GM18508 (cell line): Measurements from ENCODE around the gene ARSK.

ENCODE experiments used
- ATAC-seq: cut with Tn5 transposase; IDR thresholded peaks from one replicate; pipeline ENCODE4 v1.9.1; 2021; ENCODE audit warnings: moderate number of reproducible peaks; ENCODE audit not compliant: insufficient read depth, unreplicated experiment

Gene ARSK

GRCh38 chr5:95563367-95563766 is 8.5 kb downstream of the ARSK start:
- no peak for ATAC-seq

DNA sequence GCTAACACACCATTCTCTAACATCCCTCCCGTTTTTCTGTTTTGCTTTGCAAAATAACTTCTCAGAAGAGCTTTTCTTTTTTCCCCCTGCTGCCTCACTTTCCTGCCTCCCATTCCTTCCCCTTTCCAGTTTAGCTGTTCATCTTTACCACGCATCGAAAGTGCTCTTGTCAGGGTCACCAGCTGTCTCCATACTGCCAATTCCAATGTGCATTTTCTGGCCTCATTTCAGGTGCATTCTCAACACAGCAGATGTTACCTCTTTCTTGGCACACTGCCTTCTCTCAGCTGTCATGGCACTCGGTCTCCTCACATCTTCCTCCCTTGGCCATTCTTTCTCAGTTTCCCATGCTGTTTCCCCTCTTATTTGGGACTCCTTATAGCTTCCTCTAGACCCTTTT is 9.5 kb downstream of the ARSK start:
- no peak for ATAC-seq

GRCh38 chr5:95565280-95565920 is 10.5 kb downstream of the ARSK start:
- ATAC-seq: no peak

DNA sequence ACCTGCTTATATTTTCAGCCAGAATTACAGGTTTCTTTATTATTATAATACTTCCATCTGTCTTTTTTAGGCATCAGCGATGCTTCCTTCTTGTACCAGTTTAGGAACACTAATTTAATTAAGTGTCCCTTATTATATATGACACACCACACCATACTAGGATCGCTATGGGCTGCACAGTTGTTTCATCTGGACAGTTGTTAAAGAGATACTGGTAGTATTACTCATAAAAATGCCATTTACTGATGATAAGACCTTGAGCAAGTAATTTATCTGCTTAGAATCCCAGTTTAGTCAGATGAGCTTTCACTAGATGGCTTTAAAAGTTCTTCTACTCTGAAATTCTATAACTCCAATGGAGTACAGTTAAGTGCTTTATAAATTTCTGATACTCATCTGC is 17.1 kb downstream of the ARSK start:
- ATAC-seq: no peak

- ATAC-seq: no peak
Measured at GRCh38 chr5:95581576-95581975, 26.7 kb downstream of the ARSK start.

- no peak for ATAC-seq
Measured at GRCh38 chr5:95583992-95584391, 29.1 kb downstream of the ARSK start.

GRCh38 chr5:95590880-95591279 is 36.0 kb downstream of the ARSK start:
- ATAC-seq: no peak

DNA sequence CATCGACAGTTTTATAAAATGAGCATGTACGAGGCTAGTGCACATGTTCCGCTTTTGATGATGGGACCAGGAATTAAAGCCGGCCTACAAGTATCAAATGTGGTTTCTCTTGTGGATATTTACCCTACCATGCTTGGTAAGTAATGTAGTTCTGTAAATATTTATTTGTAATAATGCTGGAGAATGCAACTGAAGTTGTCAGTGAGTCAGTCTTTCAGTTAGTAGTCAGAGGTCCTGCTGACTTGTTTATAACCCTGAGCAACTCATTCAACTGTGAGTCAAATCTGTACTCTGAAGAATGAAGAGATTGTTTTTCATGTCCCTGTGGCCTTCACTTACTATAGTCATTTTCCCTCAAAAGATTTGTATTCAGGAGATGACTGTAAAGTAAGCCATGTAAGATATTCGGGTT is 36.6 kb downstream of the ARSK start:
- peak; percentile 62 for ATAC-seq

GRCh38 chr5:95595289-95595931 is 40.5 kb downstream of the ARSK start:
- no peak for ATAC-seq

DNA sequence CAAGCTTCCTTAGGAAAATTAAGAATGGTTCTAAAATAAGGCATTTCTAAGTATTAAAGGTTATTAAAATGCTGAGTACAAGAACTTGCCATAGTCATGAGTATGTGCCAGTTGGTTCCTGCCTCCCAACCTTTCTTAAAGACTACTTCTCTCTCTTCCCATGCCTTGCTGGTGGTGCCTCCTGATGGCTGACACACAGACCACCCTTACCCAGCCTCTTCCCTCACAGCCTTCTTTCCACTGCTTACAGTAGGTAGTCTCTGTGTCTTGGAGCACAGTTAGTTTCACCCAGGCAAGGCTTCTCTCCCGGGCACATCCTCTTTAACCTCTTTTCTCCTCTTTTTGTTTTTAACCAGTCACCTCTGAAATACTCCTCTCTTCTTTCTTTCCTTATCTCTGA is 44.4 kb downstream of the ARSK start:
- ATAC-seq: no peak

DNA sequence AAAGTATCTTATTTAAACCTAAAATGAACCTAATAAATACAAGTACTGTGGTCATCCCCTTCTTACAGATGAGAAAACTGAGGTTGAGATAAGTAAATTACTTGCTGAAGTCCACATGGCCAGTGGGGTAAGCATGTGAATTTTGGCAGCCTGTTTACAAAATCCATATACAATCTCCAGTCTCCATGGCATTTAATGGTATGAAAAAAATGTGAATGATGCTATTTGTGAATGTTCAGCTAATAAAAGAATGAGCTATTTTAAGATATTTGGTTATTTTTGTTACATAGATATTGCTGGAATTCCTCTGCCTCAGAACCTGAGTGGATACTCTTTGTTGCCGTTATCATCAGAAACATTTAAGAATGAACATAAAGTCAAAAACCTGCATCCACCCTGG is 45.7 kb downstream of the ARSK start:
- no peak for ATAC-seq

- ATAC-seq: no peak
Measured at GRCh38 chr5:95605786-95606185, 50.9 kb downstream of the ARSK start.

GRCh38 chr5:95606419-95606818 is 51.5 kb downstream of the ARSK start:
- no peak for ATAC-seq

DNA sequence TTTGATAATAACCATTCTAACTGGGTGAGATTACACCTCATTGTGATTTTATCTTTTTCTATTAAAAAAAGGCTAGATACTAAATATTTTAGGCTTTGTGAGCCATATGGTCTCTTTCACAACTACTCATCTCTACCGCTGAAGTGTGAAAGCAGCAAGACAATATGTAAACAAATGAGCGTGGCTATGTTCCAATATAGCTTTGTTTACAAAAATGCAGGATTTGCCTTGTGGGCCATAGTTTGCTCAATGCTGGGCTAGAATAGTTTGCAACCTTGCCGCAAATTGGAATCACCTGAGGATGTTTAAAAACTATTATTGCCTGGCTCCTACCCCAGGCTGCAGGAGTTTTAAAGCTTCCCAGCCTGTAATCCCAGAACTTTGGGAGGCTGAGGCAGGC is 54.8 kb downstream of the ARSK start:
- ATAC-seq: no peak

GRCh38 chr5:95610546-95610945 is 55.6 kb downstream of the ARSK start:
- no peak for ATAC-seq

GRCh38 chr5:95611396-95611795 is 56.5 kb downstream of the ARSK start:
- no peak for ATAC-seq

DNA sequence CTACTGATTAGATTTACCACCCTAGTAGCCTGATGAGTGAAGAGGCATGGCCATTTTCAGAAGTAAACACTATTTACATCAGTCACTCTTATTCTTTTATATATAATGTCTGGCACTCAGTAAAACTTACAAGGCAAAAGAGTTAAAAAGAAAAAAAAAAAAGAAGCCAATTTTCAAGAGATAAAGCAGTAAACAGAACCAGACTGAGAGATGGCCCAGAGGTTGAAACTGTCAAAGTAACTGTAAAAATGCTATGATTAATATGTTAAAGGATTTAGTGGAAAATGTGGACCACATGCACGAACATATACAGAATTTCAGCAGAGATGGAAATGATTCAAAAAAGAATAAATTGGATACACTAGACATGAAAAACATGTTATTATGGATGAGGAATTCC is 58.6 kb downstream of the ARSK start:
- no peak for ATAC-seq

DNA sequence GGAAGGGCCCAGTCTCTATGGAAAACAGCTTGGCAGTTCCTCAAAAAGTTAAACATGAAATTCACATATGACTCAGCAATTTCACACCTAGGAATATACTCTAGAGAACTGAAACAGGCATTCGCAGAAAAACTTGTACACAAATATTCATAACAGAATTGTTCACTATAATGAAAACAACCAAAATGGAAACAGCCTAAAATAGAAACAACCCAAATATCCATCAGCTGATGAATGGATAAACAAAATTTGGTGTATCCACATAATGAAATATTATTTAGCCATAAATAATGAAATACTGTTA is 60.2 kb downstream of the ARSK start:
- no peak for ATAC-seq

DNA sequence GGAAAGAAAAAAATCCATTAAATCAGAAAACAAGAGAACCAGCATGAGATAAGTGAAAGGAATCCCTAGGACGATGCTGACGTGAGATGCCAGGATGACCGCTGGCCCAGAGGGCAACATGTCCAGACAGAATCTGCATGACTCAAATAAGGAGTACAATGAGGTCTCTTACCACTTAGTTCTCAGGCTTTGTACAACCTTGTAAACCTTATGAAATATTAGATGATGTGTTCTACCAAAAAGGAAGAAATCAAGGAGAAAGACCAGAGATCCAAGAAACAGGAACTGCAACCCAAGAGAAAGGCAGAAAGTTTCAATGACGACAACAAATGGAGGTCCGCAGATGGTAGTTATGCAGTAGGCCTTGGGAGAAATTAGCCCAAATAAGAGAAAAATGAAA is 62.2 kb downstream of the ARSK start:
- ATAC-seq: no peak

DNA sequence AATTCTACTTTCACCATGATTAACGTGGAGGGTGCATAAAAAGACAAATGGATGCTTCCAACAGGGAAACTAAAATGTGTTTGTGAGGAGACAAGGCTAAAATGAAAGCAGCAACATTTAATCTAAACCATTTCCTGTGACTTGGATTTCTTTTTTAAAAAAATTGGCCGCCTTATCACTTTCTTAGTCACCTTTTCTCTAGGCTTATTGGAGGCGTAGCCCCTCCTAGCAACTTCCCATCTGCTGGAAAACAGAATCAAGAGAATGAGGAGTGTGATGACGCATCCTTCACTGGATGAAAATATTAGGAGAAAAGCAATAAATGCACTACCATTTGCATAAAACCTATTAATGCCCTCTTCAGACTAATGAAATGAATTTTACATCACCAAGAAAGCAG is 64.2 kb downstream of the ARSK start:
- no peak for ATAC-seq

DNA sequence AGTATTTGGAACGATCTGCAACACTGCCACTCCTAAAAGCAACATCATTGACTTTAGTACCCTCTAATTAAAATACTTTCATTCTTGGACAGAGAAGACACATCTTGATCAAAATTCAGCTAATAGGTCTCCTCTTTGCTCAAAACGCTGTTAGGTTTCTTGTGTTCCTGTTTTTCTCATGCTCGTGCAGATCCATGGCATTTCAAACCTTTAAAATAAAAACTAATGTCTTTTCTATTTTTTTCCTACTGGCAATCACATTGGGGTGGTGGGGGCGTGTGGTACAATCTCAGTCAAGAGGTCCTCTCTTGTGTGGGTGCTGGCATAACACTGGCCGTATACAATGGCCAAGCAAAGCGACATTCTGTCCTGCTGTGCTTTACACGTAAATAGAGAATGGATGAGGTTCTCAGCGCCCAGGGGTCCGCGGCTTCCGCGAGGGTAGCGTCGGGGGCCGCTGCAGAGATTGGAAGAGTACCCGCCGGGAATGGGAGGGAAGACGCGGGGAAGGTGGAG is 64.7 kb downstream of the ARSK start:
- no peak for ATAC-seq
